GM19240 (cell line): ENCODE data around the gene HSPB1.
"Not testable (repeated sequence)": the region's sequence is repeated elsewhere in the genome, so short reads cannot be mapped to it uniquely, and the experiment has no call there.

Source experiments
- DNase-seq: peaks from one replicate; pipeline ENCODE4 v3.0.0; 2011; ENCODE audit warnings: low spot score; ENCODE audit not compliant: insufficient read length

Gene HSPB1

DNA sequence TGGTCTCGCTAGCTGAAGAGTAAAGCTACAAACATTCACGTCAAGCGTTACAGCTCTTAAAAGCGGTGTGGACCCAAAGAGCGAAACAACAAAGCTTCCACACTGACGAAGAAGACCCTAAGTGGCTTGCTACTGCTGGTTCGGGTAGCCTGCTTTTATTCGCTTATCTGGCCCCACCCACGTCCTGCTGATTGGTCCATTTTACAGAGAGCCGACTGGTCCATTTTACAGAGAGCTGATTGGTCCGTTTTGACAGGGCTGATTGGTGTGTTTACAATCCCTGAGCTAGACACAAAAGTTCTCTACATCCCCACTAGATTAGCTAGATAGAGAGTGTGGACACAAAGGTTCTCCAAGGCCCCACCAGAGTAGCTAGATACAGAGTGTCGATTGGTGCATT lies 6.4 kb downstream of the HSPB1 start:
- not testable (repeated sequence) for DNase-seq

GRCh38 chr7:76309341-76310101 lies 7.0 kb downstream of the HSPB1 start:
- not testable (repeated sequence) for DNase-seq

- no peak for DNase-seq
Observed at GRCh38 chr7:76310102-76310957, 7.9 kb downstream of the HSPB1 start.

DNA sequence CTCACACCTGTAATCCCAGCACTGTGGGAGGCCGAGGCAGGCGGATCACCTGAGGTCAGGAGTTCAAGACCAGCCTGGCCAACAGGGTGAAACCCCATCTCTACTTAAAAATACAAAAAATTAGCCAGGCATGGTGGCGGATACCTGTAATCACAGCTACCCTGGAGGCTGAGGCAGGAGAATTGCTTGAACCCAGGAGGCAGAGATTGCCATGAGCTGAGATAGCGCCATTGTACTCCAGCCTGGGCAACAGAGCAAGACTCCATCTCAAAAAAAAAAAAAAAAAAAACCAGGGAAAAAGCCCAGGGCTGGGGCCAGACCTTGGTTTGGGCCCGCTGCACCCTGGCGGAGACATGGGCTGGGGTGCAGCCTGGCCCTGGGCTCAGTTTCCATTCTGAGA lies 9.4 kb downstream of the HSPB1 start:
- not testable (repeated sequence) for DNase-seq

DNA sequence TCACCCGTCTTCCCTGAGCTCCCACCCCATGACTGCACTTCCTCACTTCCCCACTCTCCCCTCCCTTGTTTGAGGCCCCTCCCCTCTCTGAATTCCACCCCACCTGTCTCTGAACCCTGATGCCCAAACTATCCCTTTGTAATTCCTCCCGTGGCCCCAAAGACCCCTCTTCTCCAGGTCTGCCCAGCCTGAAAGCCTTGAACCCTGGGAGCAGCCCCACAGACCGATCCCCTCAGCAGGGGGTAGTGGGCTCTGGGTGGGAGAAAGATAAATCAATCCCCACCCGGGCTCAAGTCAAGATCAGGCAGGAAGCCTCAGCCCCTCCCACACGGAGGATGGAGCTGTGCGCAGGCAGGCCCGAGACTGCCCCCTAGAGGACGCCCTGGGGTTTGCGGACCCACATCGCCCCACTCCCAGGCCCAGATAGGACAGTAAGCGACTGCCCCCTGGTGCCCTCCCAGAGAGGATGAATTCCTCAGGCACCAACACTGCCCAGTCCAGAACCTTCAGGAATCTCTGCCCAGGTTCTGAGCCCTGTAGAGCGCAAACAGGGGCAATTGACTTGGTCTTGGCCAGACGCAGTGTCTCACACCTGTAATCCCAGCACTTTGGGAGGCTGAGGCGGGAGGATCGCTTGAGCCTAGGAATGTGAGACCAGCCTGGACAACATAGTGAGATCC lies 11.7 kb downstream of the HSPB1 start:
- DNase-seq: peak; percentile 98

GRCh38 chr7:76314740-76315139 lies 12.3 kb downstream of the HSPB1 start:
- not testable (repeated sequence) for DNase-seq

- DNase-seq: no peak
Observed at GRCh38 chr7:76315364-76315763, 12.9 kb downstream of the HSPB1 start.

- DNase-seq: no peak
Observed at GRCh38 chr7:76316984-76317781, 14.7 kb downstream of the HSPB1 start.

GRCh38 chr7:76317782-76318487 lies 15.5 kb downstream of the HSPB1 start:
- peak; percentile 95 for DNase-seq

DNA sequence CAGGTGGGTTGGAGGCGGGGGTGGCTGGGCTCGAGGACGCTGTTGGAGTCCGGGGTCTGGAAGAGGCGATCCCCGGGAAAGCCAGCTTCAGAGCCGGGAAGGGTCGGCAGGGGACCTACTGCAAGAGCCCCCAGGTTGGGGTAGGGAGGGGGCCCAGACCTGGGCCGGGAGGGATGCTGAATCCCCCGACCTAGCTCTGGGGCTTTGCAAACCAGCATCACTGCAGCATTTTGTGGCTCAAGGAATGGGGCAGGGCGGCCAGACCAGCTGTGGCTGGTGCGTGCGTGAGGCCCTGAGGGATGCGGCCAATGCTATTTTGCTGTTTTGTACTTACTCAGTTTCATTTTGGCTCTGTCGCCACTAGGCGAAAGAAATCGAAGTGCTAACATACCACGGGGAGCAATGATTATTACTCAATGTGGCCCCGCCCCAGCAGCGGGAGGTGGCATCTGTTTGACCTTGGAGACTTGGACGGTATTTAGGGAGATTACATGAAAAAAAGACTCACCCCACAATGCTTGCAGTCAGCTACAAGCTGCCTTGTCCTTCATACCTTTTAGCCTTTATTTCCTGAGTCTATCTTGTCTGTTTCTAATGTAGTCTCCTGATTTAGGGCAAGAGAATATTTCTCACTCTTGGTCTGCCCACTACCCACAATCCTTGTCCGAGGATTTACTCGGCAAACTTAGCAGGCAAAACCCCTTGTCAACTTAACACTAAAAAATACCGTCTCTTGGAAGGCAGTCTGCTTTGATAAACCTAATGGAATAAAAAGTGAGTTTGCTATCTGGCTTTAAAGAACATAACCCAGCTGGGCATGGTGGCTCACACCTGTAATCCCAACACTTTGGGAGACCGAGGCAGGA lies 16.2 kb downstream of the HSPB1 start:
- peak; percentile 86 for DNase-seq

GRCh38 chr7:76325092-76325491 lies 22.6 kb downstream of the HSPB1 start:
- DNase-seq: no peak

DNA sequence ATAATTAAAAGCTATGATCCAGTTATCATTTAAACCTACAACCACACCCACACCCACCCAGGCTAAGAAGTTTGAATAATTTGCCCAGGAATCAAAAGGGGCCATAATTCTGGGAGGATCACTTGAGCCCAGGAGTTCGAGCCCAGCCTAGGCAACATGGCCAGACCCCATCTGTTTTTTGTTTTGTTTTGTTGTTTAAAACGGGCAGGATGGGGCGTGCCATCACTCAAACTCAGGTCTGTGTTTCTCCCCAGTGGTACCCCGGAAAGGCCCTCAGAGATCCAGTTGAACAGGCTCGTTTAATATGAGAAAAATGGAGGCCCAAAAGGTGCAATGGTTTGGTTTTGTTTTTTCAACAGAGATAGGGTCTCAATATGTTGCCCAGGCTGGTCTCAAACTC lies 23.3 kb downstream of the HSPB1 start:
- DNase-seq: no peak

GRCh38 chr7:76326646-76327233 lies 24.3 kb downstream of the HSPB1 start:
- DNase-seq: no peak

GRCh38 chr7:76327610-76328009 lies 25.1 kb downstream of the HSPB1 start:
- no peak for DNase-seq

GRCh38 chr7:76328389-76328788 lies 25.9 kb downstream of the HSPB1 start:
- DNase-seq: no peak

DNA sequence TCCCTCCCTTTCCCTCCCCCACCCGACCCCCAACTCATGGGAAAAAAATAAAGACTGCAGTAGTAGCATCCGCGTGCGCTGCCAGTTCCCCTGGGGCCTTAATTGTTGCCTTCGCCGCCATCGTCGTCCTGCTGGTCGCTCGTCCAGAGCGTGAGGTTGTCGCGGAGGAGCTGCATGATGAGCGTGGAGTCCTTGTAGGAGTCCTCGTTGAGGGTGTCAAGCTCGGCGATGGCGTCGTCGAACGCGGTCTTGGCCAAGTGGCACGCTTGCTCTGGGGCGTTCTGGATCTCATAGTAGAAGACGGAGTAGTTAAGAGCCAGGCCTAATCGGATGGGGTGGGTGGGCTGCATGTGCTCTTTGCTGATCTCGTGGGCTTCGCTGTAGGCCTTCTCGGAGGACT lies 27.0 kb downstream of the HSPB1 start:
- DNase-seq: no peak

DNA sequence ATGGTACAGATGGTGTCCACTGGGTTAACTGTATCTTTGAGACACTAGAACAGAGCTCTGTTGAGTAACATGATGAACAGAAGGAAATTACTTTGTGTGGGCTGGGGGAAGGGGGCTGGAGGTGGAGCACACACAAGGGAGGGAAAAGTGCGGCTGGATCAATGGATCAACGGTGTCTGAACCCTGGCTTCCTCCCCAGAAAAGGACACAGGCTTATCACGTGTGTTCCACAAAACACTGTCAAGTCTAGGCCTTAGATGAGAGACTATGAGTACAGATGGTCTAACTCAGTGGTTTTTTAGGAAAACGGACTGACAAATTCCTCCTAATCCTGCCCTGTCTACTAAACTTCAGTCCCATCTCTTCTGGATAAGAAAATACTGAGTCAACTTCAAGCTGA lies 27.8 kb downstream of the HSPB1 start:
- no peak for DNase-seq

DNA sequence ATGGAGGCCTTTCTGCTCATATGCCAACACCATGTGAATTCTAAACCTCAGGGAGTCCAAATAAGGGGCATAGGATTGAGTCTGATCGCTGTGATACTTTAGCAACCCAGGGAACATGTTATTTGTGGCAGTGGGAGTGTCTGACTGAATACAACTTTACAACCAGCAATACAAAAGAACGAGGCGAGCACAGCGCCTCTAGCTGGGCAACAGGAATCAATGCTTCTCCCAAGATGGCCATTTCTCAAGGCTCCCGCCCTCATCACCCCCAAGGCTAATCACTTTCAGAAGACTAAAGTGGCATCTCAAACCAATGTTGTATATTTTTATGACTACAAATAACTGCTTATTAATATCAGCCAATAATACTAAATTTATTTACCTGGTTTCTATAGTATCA lies 28.2 kb downstream of the HSPB1 start:
- DNase-seq: no peak

DNA sequence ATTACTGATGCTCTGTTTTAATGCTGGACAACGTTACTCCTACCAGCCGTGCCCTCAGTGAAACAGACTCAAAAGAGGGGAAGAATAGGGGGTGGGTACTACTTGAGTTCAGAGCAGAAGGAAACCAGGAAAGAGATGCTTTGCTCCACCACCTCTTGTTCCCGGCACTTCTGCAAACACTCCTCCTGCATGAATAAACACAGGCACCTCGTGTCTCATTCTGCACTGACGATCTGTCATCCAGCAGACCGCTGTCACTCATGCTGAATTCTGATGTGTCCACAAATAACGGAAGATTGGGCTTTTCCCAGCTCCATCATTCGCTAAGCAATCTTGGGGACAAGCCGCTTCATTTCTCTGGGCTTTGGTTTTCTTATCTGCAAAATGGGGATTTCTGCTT lies 29.6 kb downstream of the HSPB1 start:
- no peak for DNase-seq
